ENCODE measurements around the gene TWSG1.

GRCh38 chr18:9356976-9357375, 22.4 kb downstream of the TWSG1 start:
- TF ChIP-seq CTCF (IDR thresholded peaks at IDR 0.05) (no peak), EP300 (IDR thresholded peaks at IDR 0.05) (no peak)
